Measurements from ENCODE around the gene ZNF770. TPM values are rescaled to one million over a fixed set of nuclear protein-coding genes. Genes with fewer than 3 reads are reported as not detected.
"Not testable (repeated sequence)": the region's sequence is repeated elsewhere in the genome, so short reads cannot be mapped to it uniquely, and the experiment has no call there.

Gene ZNF770
- total RNA-seq, 1 donor from 2014 or later = 29.7 TPM

- H3K9me3 ChIP-seq = no peaks in the 10 kb centered on the region
- H3K4me3 ChIP-seq = no peak overlapping the region
- no peak overlapping the region for H3K27ac ChIP-seq
- H3K4me1 ChIP-seq = no peaks in the 10 kb centered on the region
- intact Hi-C loops (cut with DNase I) = no loop called here
- DNase-seq (no peak), ATAC-seq (no peak)
- peaks cover 95% of the 10 kb centered on the region for H3K36me3 ChIP-seq
- TF ChIP-seq CTCF (IDR thresholded peaks at IDR 0.05) = no peak
- no peaks in the 10 kb centered on the region for H3K27me3 ChIP-seq (ENCODE audit: low read depth)
Observed at GRCh38 chr15:34941185-34941698, 46.8 kb downstream of the ZNF770 start.

GRCh38 chr15:34933432-34933975, 54.6 kb downstream of the ZNF770 start:
- DNase-seq = no peak
- intact Hi-C loops (cut with DNase I) = no loop called here
- no peak for ATAC-seq
- Histone ChIP-seq H3K4me1 (no peaks in the 10 kb centered on the region), H3K4me3 (no peak overlapping the region), H3K36me3 (peaks cover 99% of the 10 kb centered on the region), H3K27ac (no peak overlapping the region), H3K27me3 (ENCODE audit: low read depth) (no peaks in the 10 kb centered on the region), H3K9me3 (no peaks in the 10 kb centered on the region)
- TF ChIP-seq CTCF (IDR thresholded peaks at IDR 0.05) = no peak

GRCh38 chr15:34928349-34928748, 59.7 kb downstream of the ZNF770 start:
- H3K27me3 ChIP-seq (ENCODE audit: low read depth); H3K4me1 ChIP-seq; H3K4me3 ChIP-seq; ATAC-seq; intact Hi-C loops (cut with DNase I); H3K9me3 ChIP-seq; H3K27ac ChIP-seq; DNase-seq: not testable (repeated sequence)
- H3K36me3 ChIP-seq = peaks cover 92% of the 10 kb centered on the region

Other genes with a start within 250 kb of the ZNF770 start
- not detected for gene GJD2, start 233.3 kb downstream of the ZNF770 start, total RNA-seq
- 0.62 TPM for gene ACTC1, start 192.7 kb downstream of the ZNF770 start, total RNA-seq
- gene AQR, start 18.5 kb downstream of the ZNF770 start, total RNA-seq = 32.4 TPM
- gene NANOGP8, start 97.0 kb upstream of the ZNF770 start, total RNA-seq = 0.59 TPM